Loucy (cell line): ENCODE data around the gene PAPSS2.

Experiments used
- H2AFZ ChIP-seq: fragments of 200-600 bp; sonication (generic); 2 replicates; pipeline ENCODE4 v1.6.0; 2016; ENCODE audit warnings: antibody characterized with exemption, mild to moderate bottlenecking, low read length, moderate library complexity
- H3F3A ChIP-seq: fragments of 200-600 bp; 2 replicates; pipeline ENCODE4 v1.6.0; 2016; ENCODE audit warnings: antibody characterized with exemption, low read depth, mild to moderate bottlenecking
- H3K27me3 ChIP-seq: fragments of 200-600 bp; sonication (generic); 2 replicates; pipeline ENCODE4 v1.6.1; 2014; ENCODE audit warnings: low read length, mild to moderate bottlenecking; ENCODE audit not compliant: insufficient read depth, poor library complexity, severe bottlenecking
- H3K36me3 ChIP-seq: fragments of 200-600 bp; sonication (generic); 2 replicates; pipeline ENCODE4 v1.6.1; 2016; ENCODE audit warnings: low read length; ENCODE audit not compliant: insufficient read depth
- H3K4me1 ChIP-seq: fragments of 200-600 bp; sonication (generic); 2 replicates; pipeline ENCODE4 v1.5.1; 2014; ENCODE audit warnings: low read length, mild to moderate bottlenecking; ENCODE audit not compliant: insufficient read depth, poor library complexity, severe bottlenecking
- H3K4me2 ChIP-seq: fragments of 200-600 bp; sonication (generic); 2 replicates; pipeline ENCODE4 v1.6.0; 2014; ENCODE audit warnings: antibody characterized with exemption, low read length, low read depth, mild to moderate bottlenecking; ENCODE audit not compliant: poor library complexity, severe bottlenecking
- H3K4me3 ChIP-seq: fragments of 200-600 bp; sonication (generic); 2 replicates; pipeline ENCODE4 v1.5.1; 2014; ENCODE audit warnings: low read length, mild to moderate bottlenecking, mixed read lengths; ENCODE audit not compliant: poor library complexity, severe bottlenecking
- H3K79me2 ChIP-seq: fragments of 200-600 bp; sonication (generic); 2 replicates; pipeline ENCODE4 v1.6.1; 2014; ENCODE audit warnings: low read length; ENCODE audit not compliant: insufficient read depth
- H3K9ac ChIP-seq: fragments of 200-600 bp; sonication (generic); 2 replicates; pipeline ENCODE4 v1.6.0; 2014; ENCODE audit warnings: mild to moderate bottlenecking, low read depth, low read length, moderate library complexity; ENCODE audit not compliant: poor library complexity, severe bottlenecking
- H3K9me2 ChIP-seq: fragments of 200-600 bp; sonication (generic); replicated peaks from 2 replicates; pipeline ENCODE4 v1.6.1; 2016; ENCODE audit warnings: low read depth, low read length, mixed read lengths
- H3K9me3 ChIP-seq: fragments of 200-600 bp; sonication (generic); 2 replicates; pipeline ENCODE4 v1.6.1; 2014; ENCODE audit warnings: mild to moderate bottlenecking, antibody characterized with exemption, low read length, low read depth; ENCODE audit not compliant: insufficient read depth
- H4K20me1 ChIP-seq: fragments of 200-600 bp; sonication (generic); 2 replicates; pipeline ENCODE4 v1.6.0; 2014; ENCODE audit warnings: antibody characterized with exemption, low read length, mild to moderate bottlenecking; ENCODE audit not compliant: insufficient read depth, poor library complexity, severe bottlenecking
- CTCF ChIP-seq: fragments of 200-600 bp; sonication (generic); conservative IDR thresholded peaks from 2 replicates; pipeline ENCODE4 v1.5.1; 2014; ENCODE audit warnings: mild to moderate bottlenecking, antibody characterized with exemption, low read length
- EZH2phosphoT487 ChIP-seq: fragments of 200-600 bp; IDR thresholded peaks from 2 replicates; pipeline ENCODE4 v1.6.1; 2018; ENCODE audit warnings: antibody characterized with exemption, mild to moderate bottlenecking, moderate library complexity, borderline replicate concordance

Gene PAPSS2

DNA sequence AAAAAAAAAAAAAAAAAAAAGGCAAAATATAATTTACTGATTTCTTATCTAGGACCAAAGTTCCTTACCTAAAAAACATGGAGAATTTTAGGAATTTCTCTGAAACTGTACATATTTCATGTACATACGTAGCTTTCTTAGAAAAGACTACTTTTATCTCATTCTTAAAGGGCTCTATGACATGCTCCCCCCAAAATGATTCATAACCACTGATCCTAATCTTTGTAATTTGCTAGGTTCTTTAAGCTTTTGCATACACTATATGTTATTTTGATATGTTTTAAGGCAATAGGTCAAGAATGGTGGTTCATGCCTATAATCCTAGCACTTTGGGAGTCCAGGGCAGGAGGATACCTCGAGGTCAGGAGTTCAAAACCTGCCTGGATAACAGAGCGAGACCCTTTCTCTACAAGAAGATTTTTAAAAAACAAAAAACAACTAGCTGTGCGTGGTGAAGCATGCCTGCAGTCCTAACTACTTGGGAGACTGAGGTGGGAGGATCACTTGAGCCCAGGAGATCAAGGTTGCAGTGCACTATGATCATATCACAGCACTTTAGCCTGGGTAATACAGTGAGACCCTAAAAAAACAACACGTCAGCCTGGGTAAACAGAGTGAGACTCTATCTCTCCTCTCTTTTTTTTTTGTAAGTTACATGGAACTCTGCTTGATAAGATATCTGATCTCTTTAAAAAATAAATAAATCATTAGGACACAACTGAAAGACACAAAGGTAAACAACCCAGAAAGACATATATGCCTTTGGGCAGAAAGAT is 103.6 kb downstream of the PAPSS2 start:
- Histone ChIP-seq H3K4me3 (no peak overlapping the region), H2AFZ (no peak overlapping the region), H3K4me1 (peaks cover 23% of the 10 kb centered on the region), H3K9ac (no peak overlapping the region), H3F3A (no peaks in the 10 kb centered on the region), H3K9me2 (no peaks in the 10 kb centered on the region), H3K27me3 (no peaks in the 10 kb centered on the region), H3K4me2 (no peak overlapping the region), H3K9me3 (no peaks in the 10 kb centered on the region), H3K79me2 (no peaks in the 10 kb centered on the region), H3K36me3 (peaks cover 43% of the 10 kb centered on the region; the same call in 1 of the 2 replicates), H4K20me1 (no peaks in the 10 kb centered on the region)
- TF ChIP-seq EZH2phosphoT487 (no peak), CTCF (no peak)

GRCh38 chr10:87764072-87764934 is 104.6 kb downstream of the PAPSS2 start:
- H3K9me2 ChIP-seq, result no peaks in the 10 kb centered on the region
- no peak overlapping the region for H3K4me3 ChIP-seq
- H3K79me2 ChIP-seq, result no peaks in the 10 kb centered on the region
- peaks cover 23% of the 10 kb centered on the region for H3K4me1 ChIP-seq
- no peak overlapping the region for H3K4me2 ChIP-seq
- H4K20me1 ChIP-seq, result no peaks in the 10 kb centered on the region
- no peaks in the 10 kb centered on the region for H3K27me3 ChIP-seq
- H3K36me3 ChIP-seq, result peaks cover 46% of the 10 kb centered on the region; the same call in 1 of the 2 replicates
- H2AFZ ChIP-seq, result no peak overlapping the region
- H3K9ac ChIP-seq, result no peak overlapping the region
- TF ChIP-seq CTCF (no peak), EZH2phosphoT487 (no peak)
- no peaks in the 10 kb centered on the region for H3K9me3 ChIP-seq
- H3F3A ChIP-seq, result no peaks in the 10 kb centered on the region

- H3K9me3 ChIP-seq, result no peaks in the 10 kb centered on the region
- no peaks in the 10 kb centered on the region for H3K79me2 ChIP-seq
- H3K9ac ChIP-seq, result no peak overlapping the region
- H3F3A ChIP-seq, result no peaks in the 10 kb centered on the region
- no peak overlapping the region for H3K4me3 ChIP-seq
- H2AFZ ChIP-seq, result no peak overlapping the region
- H3K9me2 ChIP-seq, result no peaks in the 10 kb centered on the region
- no peak overlapping the region for H3K4me2 ChIP-seq
- no peaks in the 10 kb centered on the region for H4K20me1 ChIP-seq
- TF ChIP-seq EZH2phosphoT487 (no peak), CTCF (no peak)
- no peaks in the 10 kb centered on the region for H3K27me3 ChIP-seq
- peaks cover 11% of the 10 kb centered on the region for H3K4me1 ChIP-seq
- peaks cover 60% of the 10 kb centered on the region; the same call in 1 of the 2 replicates for H3K36me3 ChIP-seq
These were observed 106.1 kb downstream of the PAPSS2 start for GRCh38 chr10:87765666-87766376.
